Activated CD4-positive, alpha-beta T cell treated with anti-CD3 and anti-CD28 coated beads, Interleukin-2, amount 50 U/mL, for 1 hour (primary cell): ENCODE results near the gene SMYD1.

Experiments used
- DNase-seq: peaks from one replicate; pipeline ENCODE4 v3.0.0-alpha.2; 2020

The SMYD1 gene

DNA sequence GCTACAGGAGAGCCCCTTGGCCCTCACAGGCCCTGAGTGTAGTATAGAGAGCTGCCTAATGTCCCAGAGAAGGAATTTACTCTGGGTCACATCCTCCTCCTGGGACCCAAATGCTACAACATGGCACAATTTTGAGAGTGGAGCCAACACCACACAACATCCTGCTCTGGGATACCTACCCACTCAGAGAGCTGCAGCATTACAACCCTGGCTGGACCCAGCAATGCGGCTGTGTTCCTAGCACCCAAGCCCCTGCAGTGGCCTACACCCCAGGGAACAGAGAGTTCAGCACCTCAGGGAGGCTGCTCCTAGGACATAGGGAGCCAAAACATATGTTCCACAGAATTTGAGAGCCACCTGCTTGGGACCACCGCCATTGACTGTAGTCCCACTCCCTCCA, 79.5 kb downstream of the SMYD1 start:
- DNase-seq = no peak

DNA sequence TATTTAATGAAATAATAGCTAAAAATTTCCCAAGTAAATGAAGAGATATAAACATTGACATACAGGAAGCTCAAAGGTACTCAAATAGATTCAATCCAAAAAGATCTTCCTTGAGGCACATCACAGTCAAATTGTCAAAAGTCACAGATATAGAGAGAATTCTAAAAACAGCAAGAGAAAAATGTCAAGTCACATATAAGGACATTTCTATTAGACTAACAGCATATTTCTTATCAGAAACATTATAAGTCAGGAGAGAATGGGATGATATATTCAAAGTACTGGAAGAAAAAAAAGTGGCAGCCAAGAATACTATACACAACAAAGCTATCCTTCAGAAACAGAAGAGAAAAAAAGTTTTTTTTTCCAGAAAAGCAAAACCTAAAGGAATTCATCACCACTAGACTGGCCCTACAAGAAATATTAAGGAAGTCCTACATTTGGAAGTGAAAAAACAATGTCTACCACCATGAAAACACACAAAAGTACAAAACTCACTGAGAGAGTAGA, 81.4 kb downstream of the SMYD1 start:
- no peak for DNase-seq

DNA sequence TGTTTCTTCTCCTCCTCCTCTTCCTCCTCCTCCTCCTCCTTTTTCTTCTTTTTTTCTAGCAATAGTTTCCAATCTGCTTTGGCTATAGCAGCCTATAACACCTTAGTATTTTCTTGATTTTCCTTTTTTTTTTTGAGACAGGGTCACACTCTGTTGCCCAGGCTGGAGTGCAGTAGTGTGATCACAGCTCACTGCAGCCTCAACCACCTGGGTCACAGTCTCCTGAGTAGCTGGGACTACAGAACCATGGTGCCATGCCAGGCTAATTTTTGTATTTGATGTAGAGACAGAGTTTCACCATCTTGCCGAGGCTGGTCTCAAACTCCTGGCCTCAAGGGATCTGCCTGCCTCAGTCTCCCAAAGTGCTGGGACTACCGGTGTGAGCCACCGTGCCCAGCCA, 91.9 kb downstream of the SMYD1 start:
- no peak for DNase-seq

DNA sequence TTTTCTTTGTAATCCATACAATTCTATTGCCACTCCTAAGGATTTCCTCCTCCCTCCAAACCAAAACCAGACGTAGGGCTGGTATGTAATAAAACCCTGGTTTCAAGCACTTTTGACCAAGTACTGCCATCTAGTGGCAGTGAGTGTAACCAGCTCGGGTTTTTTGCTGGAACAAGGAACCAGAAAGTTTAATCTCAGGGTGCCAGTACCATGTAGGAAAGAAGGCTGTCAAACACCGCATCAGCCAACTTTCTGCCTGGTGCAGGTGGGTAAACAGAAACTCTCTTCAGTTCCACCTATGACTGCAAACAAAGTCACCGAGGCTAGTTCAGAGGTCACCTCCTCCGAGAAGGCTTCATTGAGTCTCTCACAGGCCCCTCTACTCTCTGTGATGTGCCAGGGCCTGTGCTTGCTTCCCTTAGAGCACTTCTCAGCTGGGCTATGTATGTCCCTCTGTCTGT, 92.4 kb downstream of the SMYD1 start:
- DNase-seq = peak; percentile 46

DNA sequence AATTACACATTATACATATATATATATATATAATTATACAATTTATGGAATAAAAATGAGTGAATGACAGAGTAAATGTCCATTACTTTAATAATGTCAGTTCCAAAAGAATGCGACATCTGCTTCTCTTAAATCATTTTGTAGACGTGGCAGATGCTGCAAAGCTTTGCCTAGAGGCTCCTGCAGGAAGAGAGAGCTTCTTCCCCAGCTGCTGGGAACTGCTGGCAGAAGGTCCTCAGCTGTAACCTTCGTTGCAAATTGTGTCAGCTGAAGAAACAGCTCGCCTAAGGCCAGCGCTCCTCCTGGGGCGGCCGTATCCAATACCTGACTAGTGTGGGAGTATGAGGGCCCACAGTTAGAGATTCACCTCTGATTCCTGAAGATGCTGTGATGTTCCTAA, 92.9 kb downstream of the SMYD1 start:
- no peak for DNase-seq

DNA sequence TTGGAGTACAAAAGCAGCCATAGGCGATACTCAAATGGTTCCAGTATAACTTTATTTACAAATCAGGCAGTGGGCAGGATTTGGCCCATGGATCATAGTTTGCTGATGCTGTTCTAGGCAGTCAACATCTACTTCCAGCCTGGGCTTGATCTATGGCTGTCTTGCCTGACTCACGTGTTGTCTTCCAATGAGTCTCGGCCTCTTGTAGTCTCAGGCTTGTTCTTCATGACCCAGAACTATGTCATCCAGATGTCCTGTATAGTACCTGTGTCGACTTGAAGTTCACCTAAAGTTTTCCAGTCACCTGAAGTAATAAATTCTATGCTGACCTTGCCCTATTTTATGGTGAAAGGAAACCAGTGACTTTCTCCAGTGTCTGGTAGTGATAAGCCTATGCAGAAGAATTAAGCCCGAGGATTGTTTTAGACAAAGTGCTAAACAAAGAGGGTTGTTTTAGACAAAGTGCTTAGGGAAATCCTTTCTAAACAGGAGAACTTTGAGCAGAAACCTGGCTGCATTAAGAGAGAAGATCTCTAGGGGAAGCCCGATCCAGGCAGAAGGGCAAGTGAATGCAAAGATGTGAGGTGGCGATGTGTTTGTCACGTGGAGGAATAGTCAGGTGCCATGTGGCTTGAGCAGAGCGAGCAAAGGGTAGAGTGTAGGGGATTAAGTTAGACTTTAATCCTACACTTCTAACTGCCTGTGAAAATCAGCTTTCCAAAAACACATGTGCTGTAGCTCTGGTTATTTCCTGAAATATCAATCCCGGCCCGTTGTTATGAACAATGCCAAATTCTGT, 94.0 kb downstream of the SMYD1 start:
- no peak for DNase-seq
